MCF 10A (cell line): Measurements from ENCODE around the gene ISCA2. TPM values are rescaled to one million over a fixed set of nuclear protein-coding genes. Genes with fewer than 3 reads are reported as not detected.

Experiments used
- BruUV-seq: library from RNA; stranded (reverse); fragments of 400-500 nt; replicated peaks from 2 replicates; lab custom pipeline; 2021; lab: Mats Ljungman, UMichigan
- CTCF ChIA-PET: fragments of 300-600 bp; sonication (Branson Sonifier 250); formaldehyde crosslinking; extraction: SDS; loops from one replicate; lab custom pipeline; 2021; ENCODE audit warnings: antibody characterized with exemption, inconsistent platforms; lab: Yijun Ruan, JAX
- POLR2A ChIA-PET: fragments of 300-600, 350-650 bp; sonication (Branson Sonifier 250); formaldehyde crosslinking; extraction: SDS; loops from one replicate; lab custom pipeline; 2020; ENCODE audit warnings: antibody characterized with exemption, inconsistent platforms; lab: Yijun Ruan, JAX
- DNase-seq: peaks from one replicate; pipeline ENCODE4 v3.0.0-alpha.2; 2018; ENCODE audit not compliant: unreplicated experiment
- H3K27ac Mint-ChIP-seq: one replicate; pipeline ENCODE4 v1.8.0; 2022; ENCODE audit warnings: mild to moderate bottlenecking, low read depth, mixed read lengths; ENCODE audit not compliant: unreplicated experiment
- H3K27me3 Mint-ChIP-seq: one replicate; pipeline ENCODE4 v1.8.0; 2022; ENCODE audit warnings: mixed read lengths; ENCODE audit not compliant: insufficient read depth, unreplicated experiment
- H3K36me3 Mint-ChIP-seq: one replicate; pipeline ENCODE4 v1.8.0; 2022; ENCODE audit warnings: mild to moderate bottlenecking, moderate library complexity, mixed read lengths; ENCODE audit not compliant: insufficient read depth, unreplicated experiment
- H3K4me1 Mint-ChIP-seq: one replicate; pipeline ENCODE4 v1.8.0; 2022; ENCODE audit warnings: mixed read lengths; ENCODE audit not compliant: insufficient read depth, unreplicated experiment
- H3K4me3 Mint-ChIP-seq: one replicate; pipeline ENCODE4 v1.8.0; 2022; ENCODE audit warnings: mild to moderate bottlenecking, moderate library complexity, mixed read lengths; ENCODE audit not compliant: unreplicated experiment
- H3K9me3 Mint-ChIP-seq: one replicate; pipeline ENCODE4 v1.8.0; 2022; ENCODE audit warnings: mixed read lengths; ENCODE audit not compliant: unreplicated experiment
- intact Hi-C: fragments of 100-400 bp; cut with micrococcal nuclease; formaldehyde crosslinking; loops from 2 replicates; pipeline ENCODE4 v1.14.1; 2022
- total RNA-seq: library from RNA; stranded (reverse); gene quantifications from 2 replicates; pipeline ENCODE4 v1.2.3, GENCODE V29; 2022
- TF ChIP-seq, protein P1 (sequence below): fragments of 200-600 bp; IDR thresholded peaks from one replicate; pipeline ENCODE4 v1.8.0; 2022; ENCODE audit warnings: antibody characterized with exemption, mild to moderate bottlenecking; ENCODE audit not compliant: unreplicated experiment

The ISCA2 gene
- total RNA-seq, 1 experiment from 2014 or later: 13.9 TPM

- TF ChIP-seq, protein P1, sequence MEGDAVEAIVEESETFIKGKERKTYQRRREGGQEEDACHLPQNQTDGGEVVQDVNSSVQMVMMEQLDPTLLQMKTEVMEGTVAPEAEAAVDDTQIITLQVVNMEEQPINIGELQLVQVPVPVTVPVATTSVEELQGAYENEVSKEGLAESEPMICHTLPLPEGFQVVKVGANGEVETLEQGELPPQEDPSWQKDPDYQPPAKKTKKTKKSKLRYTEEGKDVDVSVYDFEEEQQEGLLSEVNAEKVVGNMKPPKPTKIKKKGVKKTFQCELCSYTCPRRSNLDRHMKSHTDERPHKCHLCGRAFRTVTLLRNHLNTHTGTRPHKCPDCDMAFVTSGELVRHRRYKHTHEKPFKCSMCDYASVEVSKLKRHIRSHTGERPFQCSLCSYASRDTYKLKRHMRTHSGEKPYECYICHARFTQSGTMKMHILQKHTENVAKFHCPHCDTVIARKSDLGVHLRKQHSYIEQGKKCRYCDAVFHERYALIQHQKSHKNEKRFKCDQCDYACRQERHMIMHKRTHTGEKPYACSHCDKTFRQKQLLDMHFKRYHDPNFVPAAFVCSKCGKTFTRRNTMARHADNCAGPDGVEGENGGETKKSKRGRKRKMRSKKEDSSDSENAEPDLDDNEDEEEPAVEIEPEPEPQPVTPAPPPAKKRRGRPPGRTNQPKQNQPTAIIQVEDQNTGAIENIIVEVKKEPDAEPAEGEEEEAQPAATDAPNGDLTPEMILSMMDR: no peak
- intact Hi-C loops: no loop called here
- DNase-seq: no peak
- ChIA-PET POLR2A (no interaction called here), CTCF (no interaction called here)
- Mint-ChIP-seq H3K27me3 (no peaks in the 10 kb centered on the region), H3K27ac (no peak overlapping the region), H3K36me3 (no peaks in the 10 kb centered on the region), H3K9me3 (no peaks in the 10 kb centered on the region), H3K4me1 (no peaks in the 10 kb centered on the region), H3K4me3 (no peak overlapping the region)
- no TSS peak for BruUV-seq
Measured at GRCh38 chr14:74521756-74522155, 28.2 kb downstream of the ISCA2 start.

GRCh38 chr14:74522740-74523139 lies 29.2 kb downstream of the ISCA2 start:
- POLR2A ChIA-PET: no interaction called here
- intact Hi-C loops: no loop called here
- CTCF ChIA-PET: no interaction called here
- Mint-ChIP-seq H3K9me3 (no peaks in the 10 kb centered on the region), H3K4me3 (no peak overlapping the region), H3K36me3 (no peaks in the 10 kb centered on the region), H3K27me3 (no peaks in the 10 kb centered on the region), H3K4me1 (no peaks in the 10 kb centered on the region), H3K27ac (no peak overlapping the region)
- DNase-seq: no peak
- BruUV-seq: no TSS peak
- TF ChIP-seq, protein P1: no peak

GRCh38 chr14:74524076-74524811 lies 30.7 kb downstream of the ISCA2 start:
- DNase-seq: no peak
- BruUV-seq: no TSS peak
- Mint-ChIP-seq H3K36me3 (no peaks in the 10 kb centered on the region), H3K4me1 (no peaks in the 10 kb centered on the region), H3K27me3 (no peaks in the 10 kb centered on the region), H3K9me3 (no peaks in the 10 kb centered on the region), H3K27ac (no peak overlapping the region), H3K4me3 (no peak overlapping the region)
- POLR2A ChIA-PET: no interaction called here
- CTCF ChIA-PET: interaction anchor here (0.8 kb wide), 1 partner anchor 22 kb away, joined by 3 read pairs; no protein-coding TSS in a partner anchor
- intact Hi-C loops: no loop called here
- TF ChIP-seq, protein P1: no peak

- POLR2A ChIA-PET: no interaction called here
Measured at GRCh38 chr14:74524812-74525135, 31.2 kb downstream of the ISCA2 start.

More at GRCh38 chr14:74524812-74525135, 31.2 kb downstream of the ISCA2 start:
- Mint-ChIP-seq H3K4me3 (no peak overlapping the region), H3K36me3 (no peaks in the 10 kb centered on the region), H3K27me3 (no peaks in the 10 kb centered on the region), H3K9me3 (no peaks in the 10 kb centered on the region), H3K27ac (no peak overlapping the region), H3K4me1 (no peaks in the 10 kb centered on the region)
- DNase-seq: no peak
- CTCF ChIA-PET: interaction anchor here (0.8 to 1.5 kb wide), 2 partner anchors 18 to 22 kb away, joined by 3 to 5 read pairs; no protein-coding TSS in a partner anchor
- intact Hi-C loops: no loop called here
- TF ChIP-seq, protein P1: no peak
- BruUV-seq: no TSS peak
